22Rv1 (cell line): ENCODE measurements around the gene VDR.

Experiments
- ZFX ChIP-seq: fragments of 450-650 bp; IDR thresholded peaks from 2 replicates; pipeline ENCODE4 v1.6.1; 2017; ENCODE audit warnings: antibody characterized with exemption, borderline replicate concordance
- TF ChIP-seq, protein P1 (sequence below): fragments of 450-650 bp; IDR thresholded peaks from 2 replicates; pipeline ENCODE4 v1.5.1; 2017; ENCODE audit warnings: mild to moderate bottlenecking

DNA sequence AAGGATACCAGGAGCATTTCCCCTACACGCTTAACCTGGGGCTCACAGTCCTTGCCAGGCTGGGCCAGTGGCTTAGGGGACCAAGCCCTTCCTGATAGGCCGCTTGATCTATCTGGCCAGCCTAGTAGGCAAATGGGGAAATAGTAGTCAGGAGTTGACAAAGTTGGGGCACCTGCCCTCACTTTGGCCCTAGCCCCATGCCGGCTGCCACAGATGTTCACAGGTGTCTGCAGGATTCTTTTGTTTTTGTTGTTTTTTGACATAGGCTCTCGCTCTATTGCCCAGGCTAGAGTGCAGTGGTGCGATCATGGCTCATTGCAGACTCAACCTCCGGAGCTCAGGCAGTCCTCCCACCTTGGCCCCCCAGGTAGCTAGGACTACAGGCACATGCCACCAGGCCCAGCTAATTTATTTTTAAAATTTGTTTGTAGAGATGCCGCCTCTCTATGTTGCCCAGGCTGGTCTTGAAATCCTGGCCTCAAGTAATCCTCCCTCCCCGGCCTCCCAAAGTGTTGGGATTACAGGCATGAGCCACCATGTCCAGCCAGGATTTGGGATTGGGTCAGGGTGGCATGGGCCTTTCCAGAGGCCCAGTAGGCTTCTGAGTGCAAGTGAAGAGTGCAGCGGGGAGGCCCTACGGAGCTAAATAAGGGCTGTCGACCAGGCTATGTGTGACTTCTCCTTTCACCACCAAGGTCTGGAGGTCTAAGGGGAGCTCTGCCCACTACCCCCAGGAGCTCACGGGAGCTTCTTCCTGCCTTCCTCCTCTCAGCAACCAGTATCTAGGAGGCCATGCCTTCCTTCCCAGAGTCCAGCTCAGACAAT, 69.6 kb downstream of the VDR start:
- TF ChIP-seq, protein P1, sequence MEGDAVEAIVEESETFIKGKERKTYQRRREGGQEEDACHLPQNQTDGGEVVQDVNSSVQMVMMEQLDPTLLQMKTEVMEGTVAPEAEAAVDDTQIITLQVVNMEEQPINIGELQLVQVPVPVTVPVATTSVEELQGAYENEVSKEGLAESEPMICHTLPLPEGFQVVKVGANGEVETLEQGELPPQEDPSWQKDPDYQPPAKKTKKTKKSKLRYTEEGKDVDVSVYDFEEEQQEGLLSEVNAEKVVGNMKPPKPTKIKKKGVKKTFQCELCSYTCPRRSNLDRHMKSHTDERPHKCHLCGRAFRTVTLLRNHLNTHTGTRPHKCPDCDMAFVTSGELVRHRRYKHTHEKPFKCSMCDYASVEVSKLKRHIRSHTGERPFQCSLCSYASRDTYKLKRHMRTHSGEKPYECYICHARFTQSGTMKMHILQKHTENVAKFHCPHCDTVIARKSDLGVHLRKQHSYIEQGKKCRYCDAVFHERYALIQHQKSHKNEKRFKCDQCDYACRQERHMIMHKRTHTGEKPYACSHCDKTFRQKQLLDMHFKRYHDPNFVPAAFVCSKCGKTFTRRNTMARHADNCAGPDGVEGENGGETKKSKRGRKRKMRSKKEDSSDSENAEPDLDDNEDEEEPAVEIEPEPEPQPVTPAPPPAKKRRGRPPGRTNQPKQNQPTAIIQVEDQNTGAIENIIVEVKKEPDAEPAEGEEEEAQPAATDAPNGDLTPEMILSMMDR: no peak
- no peak for TF ChIP-seq ZFX
